ENCODE results near the gene ZNF385D. TPM values are rescaled to one million over a fixed set of nuclear protein-coding genes. Genes with fewer than 3 reads are reported as not detected.

ZNF385D gene
- total and polyA plus RNA-seq, 12 donors: 0.09 to 1.3 (median 0.63) TPM

DNA sequence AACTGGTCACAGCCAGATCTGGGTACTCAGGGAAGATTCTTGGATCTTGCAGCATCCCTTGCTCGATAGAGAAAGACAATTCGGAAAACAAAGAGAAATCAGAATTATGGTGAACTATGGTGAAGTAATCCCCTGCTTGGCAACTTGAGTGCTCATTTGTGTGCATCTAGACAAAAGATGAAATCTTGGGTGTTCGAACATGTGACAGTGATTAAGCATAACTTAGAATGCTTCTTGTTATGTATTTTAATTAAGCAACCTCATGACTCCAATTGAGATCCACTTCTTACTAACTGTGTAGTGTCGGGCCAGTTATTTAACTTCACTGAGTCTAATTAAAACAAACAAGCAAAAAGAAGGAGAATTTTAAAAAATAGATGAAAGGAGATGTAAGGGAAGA is 56.5 kb downstream of the ZNF385D start:
- TF ChIP-seq POLR2A (IDR thresholded peaks at IDR 0.05): no peak
- TF ChIP-seq, protein P1, sequence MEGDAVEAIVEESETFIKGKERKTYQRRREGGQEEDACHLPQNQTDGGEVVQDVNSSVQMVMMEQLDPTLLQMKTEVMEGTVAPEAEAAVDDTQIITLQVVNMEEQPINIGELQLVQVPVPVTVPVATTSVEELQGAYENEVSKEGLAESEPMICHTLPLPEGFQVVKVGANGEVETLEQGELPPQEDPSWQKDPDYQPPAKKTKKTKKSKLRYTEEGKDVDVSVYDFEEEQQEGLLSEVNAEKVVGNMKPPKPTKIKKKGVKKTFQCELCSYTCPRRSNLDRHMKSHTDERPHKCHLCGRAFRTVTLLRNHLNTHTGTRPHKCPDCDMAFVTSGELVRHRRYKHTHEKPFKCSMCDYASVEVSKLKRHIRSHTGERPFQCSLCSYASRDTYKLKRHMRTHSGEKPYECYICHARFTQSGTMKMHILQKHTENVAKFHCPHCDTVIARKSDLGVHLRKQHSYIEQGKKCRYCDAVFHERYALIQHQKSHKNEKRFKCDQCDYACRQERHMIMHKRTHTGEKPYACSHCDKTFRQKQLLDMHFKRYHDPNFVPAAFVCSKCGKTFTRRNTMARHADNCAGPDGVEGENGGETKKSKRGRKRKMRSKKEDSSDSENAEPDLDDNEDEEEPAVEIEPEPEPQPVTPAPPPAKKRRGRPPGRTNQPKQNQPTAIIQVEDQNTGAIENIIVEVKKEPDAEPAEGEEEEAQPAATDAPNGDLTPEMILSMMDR (IDR thresholded peaks at IDR 0.05): no peak
- Histone ChIP-seq H3K27ac (no peak overlapping the region), H3K9me3 (replicated peaks in 1 of 3) (no peaks in the 10 kb centered on the region), H3K36me3 (replicated peaks in 1 of 2) (no peaks in the 10 kb centered on the region), H3K4me3 (no peak overlapping the region), H3K4me1 (replicated peaks in 1 of 2) (no peaks in the 10 kb centered on the region), H3K27me3 (no peaks in the 10 kb centered on the region)
- 67 to 76% (median 72%) methylated on average over 4 of the region's 4 CpGs for WGBS, 4 donors
- no peak for DNase-seq
- intact Hi-C loops (cut with DNase I): no loop called here

DNA sequence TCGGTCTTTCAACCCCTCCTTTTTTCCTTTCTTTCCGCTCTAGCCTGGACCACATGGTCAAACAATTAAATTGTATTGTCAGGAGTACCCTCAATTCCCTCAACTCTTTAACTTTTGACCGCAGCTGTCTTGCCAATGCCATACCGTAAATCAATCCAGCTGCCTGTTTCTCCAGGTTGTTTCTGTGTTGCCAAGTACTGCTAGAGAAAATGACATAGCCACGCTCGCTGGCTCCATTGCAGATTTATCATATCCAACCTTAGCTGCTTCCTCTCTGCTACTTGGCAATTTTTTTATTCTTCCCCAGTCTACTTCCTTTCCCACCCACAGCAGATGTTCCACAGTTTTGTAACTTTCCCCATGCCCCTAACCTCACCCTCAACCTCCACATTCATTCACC is 60.0 kb downstream of the ZNF385D start:
- H3K36me3 ChIP-seq (replicated peaks in 1 of 2): no peaks in the 10 kb centered on the region
- intact Hi-C loops (cut with DNase I): no loop called here
- no peaks in the 10 kb centered on the region for H3K27me3 ChIP-seq
- no peak for DNase-seq
- no peak overlapping the region for H3K4me3 ChIP-seq
- TF ChIP-seq, protein P1 (IDR thresholded peaks at IDR 0.05): no peak
- no peak for TF ChIP-seq POLR2A (IDR thresholded peaks at IDR 0.05)
- WGBS, 4 donors: 69 to 79% (median 76%) methylated on average over 6 of the region's 6 CpGs
- no peaks in the 10 kb centered on the region for H3K4me1 ChIP-seq (replicated peaks in 1 of 2)
- H3K27ac ChIP-seq: no peak overlapping the region
- no peaks in the 10 kb centered on the region for H3K9me3 ChIP-seq (replicated peaks in 1 of 3)

DNA sequence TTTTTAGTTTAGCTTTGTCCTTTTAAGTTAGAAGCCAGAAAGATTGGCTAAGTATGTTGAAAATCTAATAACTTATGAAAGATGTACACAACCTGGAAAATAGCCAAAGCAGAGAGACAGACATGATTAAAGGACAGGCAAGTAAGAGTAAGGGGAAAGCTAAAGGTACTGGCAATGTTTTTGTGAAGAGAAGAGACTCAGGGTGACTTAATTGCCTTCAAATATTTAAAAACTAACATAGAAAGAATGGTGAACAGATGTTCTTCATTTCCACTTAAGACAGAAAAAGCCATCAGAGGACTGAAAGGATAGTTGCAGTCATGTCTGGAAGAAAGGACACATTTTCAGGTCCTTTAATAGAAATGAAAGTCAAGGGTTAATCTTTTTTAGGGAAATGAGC is 68.8 kb downstream of the ZNF385D start:
- Histone ChIP-seq H3K4me3 (no peak overlapping the region), H3K36me3 (replicated peaks in 1 of 2) (no peaks in the 10 kb centered on the region), H3K9me3 (replicated peaks in 1 of 3) (no peaks in the 10 kb centered on the region), H3K4me1 (replicated peaks in 1 of 2) (no peaks in the 10 kb centered on the region), H3K27me3 (no peaks in the 10 kb centered on the region), H3K27ac (no peak overlapping the region)
- intact Hi-C loops (cut with DNase I): no loop called here
- no peak for DNase-seq
- TF ChIP-seq, protein P1 (IDR thresholded peaks at IDR 0.05): no peak
- no peak for TF ChIP-seq POLR2A (IDR thresholded peaks at IDR 0.05)

DNA sequence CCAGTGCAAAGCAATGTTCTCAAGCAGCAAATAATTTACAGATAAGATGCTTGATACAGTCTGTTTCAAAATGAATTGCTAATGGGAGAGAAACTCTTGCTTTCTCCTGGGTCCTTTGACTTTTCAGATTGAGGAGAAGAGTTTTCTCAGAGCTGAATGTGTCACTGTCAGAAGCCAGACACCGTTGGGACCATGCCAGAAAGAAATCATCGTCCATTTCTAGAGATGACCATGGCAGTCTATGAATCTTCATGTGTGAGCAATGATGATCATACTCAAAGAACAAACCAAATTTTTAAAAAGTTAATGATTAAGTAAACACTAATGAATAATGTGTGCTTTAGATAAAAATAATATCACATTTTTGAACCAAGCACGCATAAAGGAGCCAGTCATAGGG is 77.6 kb downstream of the ZNF385D start:
- DNase-seq: no peak
- Histone ChIP-seq H3K27me3 (no peaks in the 10 kb centered on the region), H3K4me3 (no peak overlapping the region), H3K4me1 (replicated peaks in 1 of 2) (no peaks in the 10 kb centered on the region), H3K36me3 (replicated peaks in 1 of 2) (no peaks in the 10 kb centered on the region), H3K9me3 (replicated peaks in 1 of 3) (no peaks in the 10 kb centered on the region), H3K27ac (no peak overlapping the region)
- WGBS, 4 donors: 54 to 69% (median 61%) methylated on average over 3 of the region's 3 CpGs
- no peak for TF ChIP-seq POLR2A (IDR thresholded peaks at IDR 0.05)
- TF ChIP-seq, protein P1 (IDR thresholded peaks at IDR 0.05): no peak
- intact Hi-C loops (cut with DNase I): no loop called here
